ENCODE results near the gene CACNA1F. TPM values are rescaled to one million over a fixed set of nuclear protein-coding genes. Genes with fewer than 3 reads are reported as not detected.

CACNA1F gene
- total RNA-seq, 1 donor from 2014 or later, result 0.12 TPM

DNA sequence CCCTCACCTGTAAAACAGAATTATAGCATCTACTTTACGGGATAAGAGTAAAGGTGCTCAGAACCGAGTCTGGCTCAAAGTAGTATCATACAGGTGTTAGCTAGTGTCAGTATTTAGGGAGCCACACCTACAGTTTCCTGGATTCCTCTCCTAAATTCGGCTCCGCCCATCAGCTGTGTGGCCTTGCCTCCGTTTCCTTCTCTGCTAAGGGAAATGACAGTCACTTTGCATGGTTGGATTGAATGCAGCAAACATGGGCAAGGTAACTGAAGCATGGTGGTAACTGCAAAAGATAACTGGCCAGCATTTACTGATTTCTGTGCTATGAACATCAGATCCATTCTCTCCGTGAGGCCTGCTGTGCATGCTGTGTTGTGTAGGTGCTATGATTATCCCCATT lies 39.3 kb upstream of the CACNA1F start:
- no peak for DNase-seq (ENCODE audit: low read depth)
- H3K4me3 ChIP-seq (ENCODE audit: low read depth, low read length), result no peak overlapping the region

DNA sequence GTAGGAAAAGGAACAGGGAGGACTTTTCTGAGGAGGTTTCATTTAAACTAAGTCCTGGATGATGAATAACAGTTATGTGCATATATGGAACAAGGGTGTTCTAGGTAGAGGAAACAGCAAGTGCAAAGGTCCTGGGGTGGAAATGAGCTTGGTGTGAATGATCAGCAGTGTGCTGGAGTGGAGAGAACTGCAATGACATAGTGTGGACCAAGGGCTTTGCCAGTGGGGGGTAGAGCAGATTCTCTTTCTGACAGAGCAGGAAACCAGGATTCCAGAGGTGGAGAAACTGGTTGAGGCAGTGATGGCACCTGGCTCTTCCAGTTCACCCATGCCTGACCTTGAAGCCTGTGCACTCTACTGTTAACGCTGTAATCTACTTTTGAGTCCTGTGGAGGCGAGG lies 38.2 kb upstream of the CACNA1F start:
- DNase-seq (ENCODE audit: low read depth), result no peak

More for the DNA sequence above, 39.3 kb upstream of the CACNA1F start:
- TF ChIP-seq, protein P1, sequence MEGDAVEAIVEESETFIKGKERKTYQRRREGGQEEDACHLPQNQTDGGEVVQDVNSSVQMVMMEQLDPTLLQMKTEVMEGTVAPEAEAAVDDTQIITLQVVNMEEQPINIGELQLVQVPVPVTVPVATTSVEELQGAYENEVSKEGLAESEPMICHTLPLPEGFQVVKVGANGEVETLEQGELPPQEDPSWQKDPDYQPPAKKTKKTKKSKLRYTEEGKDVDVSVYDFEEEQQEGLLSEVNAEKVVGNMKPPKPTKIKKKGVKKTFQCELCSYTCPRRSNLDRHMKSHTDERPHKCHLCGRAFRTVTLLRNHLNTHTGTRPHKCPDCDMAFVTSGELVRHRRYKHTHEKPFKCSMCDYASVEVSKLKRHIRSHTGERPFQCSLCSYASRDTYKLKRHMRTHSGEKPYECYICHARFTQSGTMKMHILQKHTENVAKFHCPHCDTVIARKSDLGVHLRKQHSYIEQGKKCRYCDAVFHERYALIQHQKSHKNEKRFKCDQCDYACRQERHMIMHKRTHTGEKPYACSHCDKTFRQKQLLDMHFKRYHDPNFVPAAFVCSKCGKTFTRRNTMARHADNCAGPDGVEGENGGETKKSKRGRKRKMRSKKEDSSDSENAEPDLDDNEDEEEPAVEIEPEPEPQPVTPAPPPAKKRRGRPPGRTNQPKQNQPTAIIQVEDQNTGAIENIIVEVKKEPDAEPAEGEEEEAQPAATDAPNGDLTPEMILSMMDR (conservative IDR thresholded peaks at IDR 0.05; ENCODE audit: low read depth, low read length), result no peak

DNA sequence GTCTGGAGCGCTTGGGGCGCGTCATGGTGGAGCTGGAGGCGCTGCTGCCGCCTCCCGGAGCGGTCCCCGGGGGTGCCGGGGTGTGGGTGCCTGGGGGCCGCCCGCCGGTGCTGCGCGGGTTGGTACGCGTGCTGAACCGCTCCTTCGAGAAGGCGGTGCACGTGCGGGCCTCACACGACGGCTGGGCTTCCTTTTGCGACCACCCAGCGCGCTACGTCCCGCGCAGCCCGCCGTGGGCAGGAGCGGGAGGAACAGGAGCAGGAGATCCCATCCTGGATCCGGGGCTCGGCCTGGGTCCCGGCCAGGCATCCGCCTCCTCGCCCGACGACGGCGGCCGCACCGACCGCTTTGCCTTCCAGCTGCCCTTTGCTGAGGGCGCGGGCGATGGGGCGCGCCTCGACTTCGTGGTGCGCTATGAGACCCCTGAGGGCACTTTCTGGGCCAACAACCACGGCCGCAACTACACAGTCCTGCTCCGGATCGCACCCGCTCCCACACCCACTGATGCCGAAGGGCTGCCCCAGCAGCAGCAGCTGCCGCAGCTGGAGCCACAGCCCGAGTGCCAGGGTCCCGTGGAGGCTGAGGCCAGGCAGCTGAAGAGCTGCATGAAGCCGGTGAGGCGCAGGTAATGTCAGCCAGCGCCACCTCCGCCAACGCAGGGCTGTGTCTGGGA lies 37.2 kb upstream of the CACNA1F start:
- TF ChIP-seq, protein P1 (conservative IDR thresholded peaks at IDR 0.05; ENCODE audit: low read depth, low read length), result no peak
- peak overlapping the region; percentile 63 for H3K4me3 ChIP-seq (ENCODE audit: low read depth, low read length)
- DNase-seq (ENCODE audit: low read depth), result no peak

More for the DNA sequence above, 38.2 kb upstream of the CACNA1F start:
- no peak overlapping the region for H3K4me3 ChIP-seq (ENCODE audit: low read depth, low read length)
- TF ChIP-seq, protein P1 (conservative IDR thresholded peaks at IDR 0.05; ENCODE audit: low read depth, low read length), result no peak

DNA sequence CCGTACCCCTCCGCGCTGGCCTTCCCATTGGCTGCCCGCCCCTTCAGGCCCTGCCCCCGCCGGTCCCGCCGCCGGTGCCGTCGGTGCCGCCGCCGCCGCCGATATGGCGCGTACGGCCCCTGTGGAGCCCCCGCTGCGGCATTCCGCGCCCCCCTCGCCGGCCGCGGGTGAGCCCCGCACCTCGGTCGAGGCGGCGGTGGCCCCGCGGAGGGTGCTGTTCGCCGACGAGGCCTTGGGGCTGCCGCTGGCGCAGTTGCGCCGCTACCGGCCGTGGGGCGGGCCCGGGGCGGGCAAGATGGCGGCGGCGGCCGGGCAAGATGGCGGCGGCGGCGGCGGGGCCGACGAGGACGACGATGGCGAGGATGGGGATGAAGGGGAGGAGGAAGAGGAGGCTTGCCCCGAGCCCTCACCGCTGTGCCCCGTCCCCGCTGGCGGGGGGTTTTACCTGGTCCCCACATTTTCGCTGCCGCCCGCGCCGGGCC lies 36.7 kb upstream of the CACNA1F start, which contains the start of gene PPP1R3F:
PPP1R3F (plus strand) TSS at position 27 of the 482 bp plus-strand sequence; CDS start at position 104, 77 bp downstream.
- TF ChIP-seq, protein P1 (conservative IDR thresholded peaks at IDR 0.05; ENCODE audit: low read depth, low read length), result no peak
- DNase-seq (ENCODE audit: low read depth), result no peak
- H3K4me3 ChIP-seq (ENCODE audit: low read depth, low read length), result peak within 1 kb of the TSS; percentile 66

DNA sequence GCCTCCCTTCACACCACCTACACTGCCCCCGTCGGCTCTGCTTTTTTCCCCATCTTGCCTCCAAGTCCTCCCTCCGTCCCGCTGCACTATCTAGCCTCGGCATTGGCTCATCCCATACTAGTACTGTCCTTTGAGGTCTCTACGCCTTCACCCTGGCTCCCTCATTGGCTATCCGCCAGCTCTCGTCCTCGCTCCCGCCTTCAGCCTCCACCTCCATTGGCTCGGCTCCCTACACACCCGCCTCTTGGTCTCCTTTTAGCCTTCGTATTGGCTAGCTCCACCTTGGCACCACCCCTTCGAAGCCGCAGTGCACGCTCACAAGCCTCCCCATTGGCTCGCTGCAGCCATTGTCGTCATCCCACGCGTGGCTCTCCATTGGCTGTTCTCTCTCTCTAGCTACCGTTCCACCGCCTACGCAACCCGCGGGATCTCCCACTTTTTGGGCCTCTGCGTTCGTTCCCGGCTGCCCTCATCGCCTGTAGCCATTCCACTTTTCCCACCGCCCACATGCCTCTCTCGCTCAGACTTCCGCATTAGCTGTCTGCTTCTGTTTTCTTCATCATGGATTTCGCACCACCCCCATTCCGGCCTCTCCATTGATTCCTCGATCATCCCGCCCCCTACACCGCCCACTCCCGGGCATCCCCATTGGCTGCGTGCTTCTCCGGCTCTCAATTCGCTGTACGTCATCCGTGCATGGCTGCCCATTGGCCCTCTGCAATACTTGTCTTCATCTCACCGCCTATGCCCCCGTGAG lies 36.0 kb upstream of the CACNA1F start:
- TF ChIP-seq, protein P1 (conservative IDR thresholded peaks at IDR 0.05; ENCODE audit: low read depth, low read length), result no peak
- peak; percentile 87 for DNase-seq (ENCODE audit: low read depth)
- H3K4me3 ChIP-seq (ENCODE audit: low read depth, low read length), result peak overlapping the region; percentile 66

DNA sequence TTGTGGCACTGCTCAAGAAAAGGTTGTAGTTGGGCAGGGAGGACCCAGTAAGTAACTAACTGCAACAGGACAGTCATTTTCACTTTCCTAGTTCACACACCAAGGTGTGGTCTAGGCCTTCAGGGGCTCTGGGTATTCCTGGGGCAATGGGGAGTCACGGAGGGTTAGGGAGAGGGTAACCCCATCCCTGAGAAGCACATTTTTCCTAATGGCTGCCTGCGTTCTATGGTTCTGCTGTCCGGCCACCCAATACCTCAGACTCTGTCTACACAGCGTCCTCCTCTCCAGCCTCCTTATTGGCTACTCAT lies 35.5 kb upstream of the CACNA1F start:
- peak overlapping the region; percentile 66 for H3K4me3 ChIP-seq (ENCODE audit: low read depth, low read length)
- TF ChIP-seq, protein P1 (conservative IDR thresholded peaks at IDR 0.05; ENCODE audit: low read depth, low read length), result no peak
- no peak for DNase-seq (ENCODE audit: low read depth)

Measured in epithelial cell of proximal tubule (primary cell).